SKM-1 treated with dmso at 0.1 percent for 144 hours (cell line): Measurements from ENCODE around the gene TDP2.
"Not testable (repeated sequence)": the region's sequence is repeated elsewhere in the genome, so short reads cannot be mapped to it uniquely, and the experiment has no call there.

Experiments
- DNase-seq: peaks from one replicate; lab custom pipeline; 2025; ENCODE audit not compliant: unreplicated experiment; lab: John Stamatoyannopoulos, UW

The TDP2 gene

GRCh38 chr6:24683297-24684296, 16.9 kb upstream of the TDP2 start:
- DNase-seq = no peak

- DNase-seq = no peak
Observed at GRCh38 chr6:24680582-24680981, 13.9 kb upstream of the TDP2 start.

DNA sequence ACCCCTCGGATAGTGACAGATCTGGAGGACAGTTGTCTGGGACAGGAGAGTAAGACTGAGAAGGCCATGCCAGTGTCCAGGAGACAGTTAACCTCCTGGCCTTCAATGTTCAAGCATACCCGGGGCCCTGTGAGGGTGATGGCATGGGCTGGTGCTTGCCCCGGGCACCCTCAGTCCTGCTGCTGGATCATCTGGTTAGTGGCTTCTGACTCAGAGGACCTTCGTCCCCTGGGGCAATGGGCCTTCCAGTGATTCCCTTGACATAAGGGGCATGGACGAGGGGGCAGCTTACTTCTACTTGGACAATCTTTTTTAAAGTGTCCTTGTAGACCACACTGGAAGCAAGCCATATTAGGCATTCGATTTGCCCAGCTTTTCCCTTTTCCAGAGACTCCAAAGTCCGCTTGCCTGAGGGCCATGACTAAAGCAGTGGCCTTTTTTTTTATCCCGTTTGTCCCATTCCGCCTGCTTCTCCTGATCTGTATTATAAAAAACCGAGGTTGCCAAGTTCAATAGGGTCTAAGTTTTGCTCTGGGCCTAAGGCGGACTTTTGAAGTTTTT, 12.2 kb upstream of the TDP2 start:
- not testable (repeated sequence) for DNase-seq

DNA sequence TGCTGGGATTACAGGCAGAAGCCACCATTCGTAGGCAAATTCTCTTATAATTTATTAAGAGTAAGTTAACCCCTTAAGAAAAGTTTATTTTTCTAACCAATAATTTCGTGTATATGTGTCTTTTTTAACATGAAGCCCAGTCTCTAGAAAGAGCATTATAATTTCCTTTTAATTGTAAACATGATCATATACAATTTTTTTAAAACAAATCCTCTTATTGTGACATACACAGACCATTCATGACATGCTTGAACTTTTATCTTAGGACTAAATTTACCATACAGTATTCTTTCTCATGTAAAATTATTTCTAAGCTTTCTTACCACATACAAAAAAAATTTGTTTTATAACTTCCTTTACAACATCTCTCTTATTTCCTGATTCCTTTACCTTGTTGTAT, 6.9 kb upstream of the TDP2 start:
- no peak for DNase-seq

- no peak for DNase-seq
Observed at GRCh38 chr6:24672620-24673182, 6.0 kb upstream of the TDP2 start.

DNA sequence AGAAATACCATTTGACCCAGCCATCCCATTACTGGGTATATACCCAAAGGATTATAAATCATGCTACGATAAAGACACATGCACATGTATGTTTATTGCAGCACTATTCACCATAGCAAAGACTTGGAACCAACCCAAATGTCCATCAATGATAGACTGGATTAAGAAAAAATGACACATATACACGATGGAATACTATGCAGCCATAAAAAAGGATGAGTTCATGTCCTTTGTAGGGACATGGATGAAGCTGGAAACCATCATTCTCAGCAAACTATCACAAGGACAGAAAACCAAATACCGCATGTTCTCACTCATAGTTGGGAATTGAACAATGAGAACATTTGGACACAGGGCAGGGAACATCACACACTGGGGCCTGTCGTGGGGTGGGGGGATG, 4.4 kb upstream of the TDP2 start:
- DNase-seq = not testable (repeated sequence)

DNA sequence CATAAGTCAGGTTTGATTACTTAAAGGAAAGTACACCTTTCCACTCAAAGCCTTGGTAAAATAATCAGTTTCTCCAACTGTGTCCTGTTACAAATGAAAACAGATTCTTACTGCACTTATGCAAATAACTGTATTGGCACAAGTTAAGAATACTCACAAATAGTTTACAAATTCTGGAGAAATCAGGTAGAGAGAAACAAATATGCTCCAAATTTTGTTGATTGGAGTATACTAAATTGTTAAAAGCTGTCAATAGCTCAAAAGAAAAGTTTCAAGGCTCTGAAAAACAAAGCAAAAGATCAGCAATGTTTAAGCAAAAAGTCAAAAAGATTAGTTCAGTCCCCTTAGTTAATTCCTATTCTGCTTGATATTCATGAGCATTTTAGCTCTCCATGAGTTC, 3.8 kb upstream of the TDP2 start:
- not testable (repeated sequence) for DNase-seq

DNA sequence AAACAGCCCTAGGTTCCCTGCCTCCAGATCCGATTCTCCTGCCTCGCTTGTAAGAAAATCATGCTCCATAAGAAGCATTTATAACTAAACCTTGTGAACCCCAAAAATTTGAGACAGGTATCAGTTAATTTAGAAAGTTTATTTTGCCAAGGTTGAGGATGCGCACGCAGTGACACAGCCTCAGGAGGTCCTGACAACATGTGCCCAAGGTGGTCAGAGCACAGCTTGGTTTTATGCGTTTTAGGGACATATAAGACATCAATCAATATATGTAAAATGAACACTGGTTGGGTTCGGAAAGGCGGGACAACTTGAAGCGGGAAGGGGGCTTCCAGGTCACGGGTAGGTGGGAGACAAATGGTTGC, 2.3 kb upstream of the TDP2 start:
- no peak for DNase-seq

DNA sequence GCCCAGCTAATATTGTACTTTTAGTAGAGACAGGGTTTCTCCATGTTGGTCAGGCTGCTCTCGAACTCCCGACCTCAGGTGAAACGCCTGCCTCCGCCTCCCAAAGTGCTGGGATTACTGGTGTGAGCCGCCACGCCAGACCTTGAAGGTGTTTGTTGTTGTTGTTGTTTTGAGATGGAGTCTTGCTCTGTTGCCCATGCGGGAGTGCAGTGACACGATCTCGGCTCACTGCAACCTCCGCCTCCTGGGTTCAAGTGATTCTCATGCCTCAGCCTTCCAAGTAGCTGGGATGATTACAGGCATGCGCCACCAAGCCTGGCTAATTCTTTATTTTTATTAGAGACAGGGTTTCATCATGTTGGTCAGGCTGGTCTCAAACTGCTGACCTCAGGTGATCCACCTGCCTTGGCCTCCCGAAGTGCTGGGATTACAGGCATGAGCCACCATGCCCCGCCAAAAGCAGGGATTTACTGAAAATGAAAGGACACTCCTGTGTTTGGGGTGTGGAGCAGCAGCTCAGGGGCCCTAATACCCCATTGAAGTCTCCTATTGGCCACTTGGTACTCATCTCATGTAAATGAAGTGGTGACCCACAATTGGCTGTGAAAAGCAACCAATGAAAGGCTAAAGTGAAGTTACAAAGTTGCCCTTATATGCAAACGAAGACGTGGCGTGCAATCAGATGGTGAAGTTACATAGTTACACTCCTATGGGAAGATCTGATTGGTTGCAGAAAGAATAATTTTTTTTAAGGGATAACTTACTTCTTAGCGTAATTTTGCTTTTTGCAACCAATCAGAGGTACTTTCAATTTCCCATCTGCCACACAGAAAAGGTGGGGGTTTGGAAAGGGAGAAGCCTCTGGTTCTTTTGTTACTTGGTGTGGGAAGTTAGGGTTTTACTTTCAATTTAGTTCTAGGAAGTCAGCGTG, 1.6 kb upstream of the TDP2 start:
- not testable (repeated sequence) for DNase-seq

DNA sequence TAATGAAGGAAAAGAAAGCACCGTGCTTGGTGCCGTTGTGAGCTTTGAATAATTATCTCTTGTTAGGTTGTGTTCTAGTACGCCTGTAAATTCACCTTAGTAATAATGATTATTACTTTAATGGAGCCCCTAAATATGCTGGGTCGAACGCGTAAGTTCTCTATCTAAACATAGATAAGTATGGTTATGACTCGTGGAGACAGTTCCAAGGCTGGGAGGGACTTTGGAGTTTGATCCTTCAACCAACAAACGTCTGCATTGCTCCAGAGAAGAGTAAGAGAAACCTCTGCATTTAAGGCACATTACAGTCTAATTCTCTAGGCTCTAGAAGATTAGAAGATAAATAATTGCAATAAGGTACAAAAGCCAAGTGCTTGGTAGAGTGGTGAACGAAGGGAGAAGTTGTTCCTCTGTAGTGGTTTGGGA, 692 bp upstream of the TDP2 start:
- no peak for DNase-seq

GRCh38 chr6:24666097-24666640, 530 bp downstream of the TDP2 start:
- no peak for DNase-seq

DNA sequence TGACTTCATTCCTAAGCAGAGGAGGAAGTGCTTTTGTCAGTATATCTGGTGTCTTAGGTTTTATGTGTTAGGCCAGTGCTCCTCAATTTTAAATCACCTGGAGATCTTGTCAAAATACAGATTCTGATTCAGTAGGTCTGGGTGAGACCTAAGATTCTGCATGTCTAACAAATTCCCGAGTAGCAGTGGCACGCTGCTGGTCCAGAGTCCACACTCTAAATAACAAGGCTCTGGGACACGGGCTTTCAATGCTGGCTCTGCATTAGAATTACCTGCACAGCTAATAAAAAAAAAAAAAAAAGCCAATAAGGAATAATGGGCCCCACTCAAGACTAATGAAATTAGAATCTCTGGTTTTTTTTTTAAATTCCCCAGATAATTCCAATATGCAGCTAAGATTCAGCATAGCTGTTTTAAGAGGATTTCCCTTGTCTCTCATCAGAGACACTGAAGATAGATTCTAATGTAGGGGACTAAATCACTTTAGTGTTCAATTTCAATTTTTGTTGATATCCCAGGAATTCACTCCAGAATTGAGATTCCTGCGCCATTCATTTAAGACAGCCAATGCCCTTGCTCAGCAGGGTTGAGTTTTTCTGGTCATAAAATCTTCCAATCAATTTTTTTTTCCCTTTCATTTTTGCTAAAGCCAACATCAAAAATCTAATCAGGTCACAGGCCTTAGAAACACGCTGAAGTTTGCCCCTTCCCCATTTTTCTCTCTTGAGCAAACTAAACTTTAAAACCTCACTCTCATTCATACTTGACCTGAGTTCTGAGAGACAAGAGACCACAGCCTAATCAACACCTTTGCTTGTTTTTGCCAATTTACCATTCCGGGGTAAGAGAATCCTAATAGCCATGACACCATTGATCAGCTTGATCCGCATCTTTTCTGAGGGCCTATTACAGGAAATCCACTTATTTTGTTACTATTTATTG, 2.4 kb downstream of the TDP2 start:
- DNase-seq = no peak

DNA sequence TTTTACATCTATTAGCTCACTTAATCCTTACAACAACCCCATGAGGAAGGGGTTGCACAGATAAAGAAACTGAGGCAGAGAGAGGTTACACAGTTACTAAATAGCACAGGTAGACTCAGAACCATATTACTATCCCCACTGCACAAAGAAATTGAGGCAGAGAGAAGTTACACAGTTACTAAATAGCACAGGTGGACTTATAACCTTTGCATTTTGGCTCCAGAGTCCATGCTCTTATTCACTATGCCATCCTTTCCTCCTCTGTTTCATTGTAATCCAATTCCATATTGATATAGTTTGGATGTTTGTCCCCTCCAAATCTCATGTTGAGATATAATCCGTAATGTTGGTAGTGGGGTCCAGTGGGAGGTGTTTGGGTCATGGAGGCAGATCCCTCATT, 3.5 kb downstream of the TDP2 start:
- no peak for DNase-seq

- no peak for DNase-seq
Observed at GRCh38 chr6:24662236-24662635, 4.5 kb downstream of the TDP2 start.

GRCh38 chr6:24661759-24662158, 4.9 kb downstream of the TDP2 start:
- DNase-seq = not testable (repeated sequence)

DNA sequence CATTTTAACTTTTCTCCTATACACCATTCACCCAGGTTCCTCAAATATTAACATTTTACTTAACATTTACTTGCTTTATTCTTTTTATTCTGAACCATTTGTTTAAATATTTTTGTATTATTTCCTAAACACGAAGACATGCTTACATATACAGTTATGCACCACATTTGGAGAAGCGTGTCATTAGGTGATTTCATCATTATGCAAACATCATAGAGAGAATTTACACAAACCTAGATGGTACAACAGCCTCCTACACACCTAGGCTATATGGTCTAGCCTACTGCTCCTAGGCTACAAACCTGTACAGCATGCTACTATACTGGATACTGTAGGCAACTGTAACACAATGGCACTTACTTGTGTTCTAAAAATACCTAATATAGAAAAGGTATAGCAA, 6.6 kb downstream of the TDP2 start:
- no peak for DNase-seq

DNA sequence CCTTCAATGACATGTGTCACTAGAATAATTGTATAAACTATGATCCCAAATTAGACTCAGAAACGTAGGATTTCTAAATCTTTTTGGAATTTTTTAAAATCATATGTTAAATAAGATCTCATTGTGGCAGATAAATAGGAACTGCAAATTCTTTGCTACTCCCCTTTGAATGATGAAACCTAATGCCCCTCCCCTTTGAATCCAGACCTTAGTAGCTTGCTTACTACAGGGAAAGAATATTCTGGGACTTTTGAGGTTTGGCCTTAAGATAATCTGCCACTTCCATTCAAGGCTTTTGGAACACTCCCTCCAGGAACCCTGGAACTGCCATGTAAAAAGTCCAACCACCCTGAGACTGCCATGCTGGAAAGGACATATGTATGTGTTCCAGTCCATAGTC, 7.1 kb downstream of the TDP2 start:
- DNase-seq = no peak

DNA sequence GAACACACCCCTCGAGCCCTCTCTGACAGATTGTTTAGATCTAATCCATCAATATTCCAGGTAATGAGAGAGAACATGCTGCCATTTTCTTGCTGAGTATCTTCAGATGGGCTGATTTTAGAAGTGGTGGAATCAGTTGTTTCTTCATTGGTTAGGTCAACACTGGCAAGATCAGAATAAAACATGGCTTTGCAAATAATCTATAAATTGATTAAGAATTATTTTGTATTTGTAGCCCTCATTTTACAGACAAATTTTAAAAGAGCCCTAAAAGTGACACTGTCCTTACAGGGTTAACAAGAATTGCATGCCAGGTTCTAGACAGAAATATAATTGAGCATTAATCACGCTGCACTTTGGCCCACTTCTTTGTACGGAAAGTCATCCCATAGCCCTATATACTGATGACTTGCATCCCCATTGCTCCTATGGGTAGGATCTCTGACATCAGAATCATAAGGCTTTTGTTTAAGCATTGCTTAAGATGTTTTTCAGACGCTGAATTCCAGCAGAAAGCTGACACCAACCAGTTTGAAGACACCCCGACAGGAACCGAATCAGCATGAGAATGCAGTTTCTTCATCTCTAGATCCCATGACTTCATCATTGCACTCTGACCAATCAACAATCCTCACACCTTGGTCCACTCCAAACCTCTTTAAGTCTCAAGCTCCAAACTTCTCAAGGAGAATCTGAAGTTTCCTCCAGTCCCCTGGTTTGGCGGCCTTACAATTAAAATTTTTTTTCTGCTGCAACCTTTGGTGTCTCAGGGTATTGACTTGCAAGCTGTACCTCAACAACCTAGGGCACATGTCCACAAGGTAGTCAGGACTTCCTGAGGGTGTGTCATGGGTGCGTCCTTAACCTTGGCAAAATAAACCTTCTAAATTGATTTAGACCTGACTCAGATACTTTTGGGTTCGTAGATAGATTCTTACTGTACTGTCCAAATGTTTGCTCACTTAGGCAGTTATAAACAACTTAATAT, 7.8 kb downstream of the TDP2 start:
- no peak for DNase-seq

- DNase-seq = no peak
Observed at GRCh38 chr6:24655215-24655614, 11.5 kb downstream of the TDP2 start.
